HepG2 (cell line): ENCODE data around the gene EGFR. TPM values are rescaled to one million over a fixed set of nuclear protein-coding genes. Genes with fewer than 3 reads are reported as not detected.

Experiments used
- ATAC-seq: fragments of 200-7000 bp; cut with Tn5 transposase; 3 replicates; pipeline ENCODE4 v1.9.1; 2020; ENCODE audit warnings: mild to moderate bottlenecking, moderate library complexity
- BruUV-seq: library from RNA; stranded (reverse); fragments of 400-500 nt; replicated peaks from 2 replicates; lab custom pipeline; 2021; lab: Mats Ljungman, UMichigan
- CTCF ChIA-PET: fragments of 300-600 bp; formaldehyde crosslinking; extraction: SDS; loops from one replicate; lab custom pipeline; 2021; ENCODE audit warnings: low total read pairs, inconsistent platforms, low intra/inter-chr PET ratio; lab: Yijun Ruan, JAX
- POLR2A ChIA-PET: fragments of 350-600 bp; sonication (Branson Sonifier 250); formaldehyde crosslinking; loops from one replicate; lab custom pipeline; 2020; ENCODE audit warnings: antibody characterized with exemption, inconsistent platforms; lab: Yijun Ruan, JAX
- DNase-seq: peaks from one replicate; pipeline ENCODE4 v3.0.0-alpha.2; 2015; ENCODE audit warnings: low spot score
- FAIRE-seq: peaks from 3 replicates; lab custom pipeline; 2011; peaks lifted over from hg19 to GRCh38; lab: Jason Lieb, UNC
- H2AFZ ChIP-seq: one replicate; pipeline ENCODE4 v1.6.1; 2011; ENCODE audit warnings: low read length, inconsistent platforms
- H3K27ac ChIP-seq: fragments of 300-600 bp; 3 replicates; pipeline ENCODE4 v1.8.0; 2011; ENCODE audit warnings: mixed run types, mild to moderate bottlenecking, mixed read lengths, low read length, inconsistent platforms; ENCODE audit not compliant: insufficient read depth; ENCODE audit errors: extremely low read length
- H3K27me3 ChIP-seq, 2 experiments: fragments of 200-600 bp in 1 of 2; 2 replicates in 1 of 2; 3 replicates in 1 of 2; pipeline versions ENCODE4 v1.6.0 to v1.8.0; 2011; ENCODE audit warnings: low read length in 2 of 2, mild to moderate bottlenecking in 2 of 2, moderate library complexity in 2 of 2, inconsistent platforms in 1 of 2; ENCODE audit not compliant: insufficient read depth in 2 of 2, control insufficient read depth in 1 of 2
- H3K36me3 ChIP-seq, 2 experiments: fragments of 200-600 bp in 1 of 2; replicated peaks in 1 of 2; 2 replicates in 1 of 2; 3 replicates in 1 of 2; pipeline versions ENCODE4 v1.5.1 to v1.8.0; 2011; ENCODE audit warnings: low read length in 2 of 2, inconsistent platforms in 1 of 2; ENCODE audit not compliant: insufficient read depth in 2 of 2, control insufficient read depth in 1 of 2
- H3K4me1 ChIP-seq: 2 replicates; pipeline ENCODE4 v1.5.1; 2012; ENCODE audit warnings: low read length, inconsistent platforms; ENCODE audit not compliant: insufficient read depth
- H3K4me2 ChIP-seq: 2 replicates; pipeline ENCODE4 v1.6.0; 2011; ENCODE audit warnings: low read depth, low read length, inconsistent platforms
- H3K4me3 ChIP-seq, 3 experiments: fragments of 200-600 bp in 1 of 3; sonication (generic), shearing (Covaris generic) in 1 of 3; replicated peaks in 1 of 3; 2 replicates each; pipeline ENCODE4 v1.5.1; 2011 to 2016; ENCODE audit warnings: low read length in 3 of 3, inconsistent platforms in 2 of 3, low read depth in 2 of 3, mild to moderate bottlenecking in 2 of 3, control low read depth in 1 of 3, mixed read lengths in 1 of 3; ENCODE audit not compliant: insufficient read depth in 1 of 3
- H3K79me2 ChIP-seq: one replicate; pipeline ENCODE4 v1.6.1; 2011; ENCODE audit warnings: low read length, inconsistent platforms; ENCODE audit not compliant: insufficient read depth
- H3K9ac ChIP-seq: 2 replicates; pipeline ENCODE4 v1.6.0; 2011; ENCODE audit warnings: mild to moderate bottlenecking, low read depth, low read length, inconsistent platforms; ENCODE audit not compliant: insufficient read depth
- H3K9me3 ChIP-seq: 2 replicates; pipeline ENCODE4 v1.5.1; 2012; ENCODE audit warnings: mild to moderate bottlenecking, low read length
- H4K20me1 ChIP-seq: 2 replicates; pipeline ENCODE4 v1.6.0; 2011; ENCODE audit warnings: inconsistent platforms, mild to moderate bottlenecking, low read length, moderate library complexity; ENCODE audit not compliant: insufficient read depth
- CHD2 ChIP-seq: IDR thresholded peaks from 2 replicates; pipeline ENCODE4 v1.6.1; 2011; ENCODE audit warnings: low read depth, low read length, improper control_type of control experiment
- HNF4A ChIP-seq: sonication (generic); formaldehyde crosslinking; IDR thresholded peaks from 2 replicates; pipeline ENCODE4 v1.4.0; 2020; ENCODE audit warnings: missing genetic modification reagents
- HNRNPK ChIP-seq: fragments of 200-400 bp; formaldehyde crosslinking; IDR thresholded peaks from 2 replicates; pipeline ENCODE4 v1.6.1; 2018; ENCODE audit warnings: low read length, low read depth, moderate library complexity, mild to moderate bottlenecking; ENCODE audit not compliant: poor library complexity, severe bottlenecking
- HOXA7 ChIP-seq: sonication (generic); formaldehyde crosslinking; IDR thresholded peaks from 2 replicates; pipeline ENCODE4 v1.8.1; 2022; ENCODE audit warnings: mild to moderate bottlenecking, missing genetic modification reagents, moderate library complexity
- NONO ChIP-seq, 2 experiments: fragments of 450-650 bp in 1 of 2; sonication (generic) in 1 of 2; formaldehyde crosslinking in 1 of 2; IDR thresholded peaks in 1 of 2; conservative IDR thresholded peaks in 1 of 2; 2 replicates each; pipeline versions ENCODE4 v1.6.1 to v1.8.0; 2017 to 2022; ENCODE audit warnings: mild to moderate bottlenecking in 1 of 2, missing genetic modification reagents in 1 of 2, moderate library complexity in 1 of 2
- NPAS2 ChIP-seq: sonication (generic); formaldehyde crosslinking; IDR thresholded peaks from 2 replicates; pipeline ENCODE4 v1.8.0; 2022; ENCODE audit warnings: mild to moderate bottlenecking, missing genetic modification reagents, borderline replicate concordance
- XRCC5 ChIP-seq: fragments of 200-400 bp; formaldehyde crosslinking; optimal IDR thresholded peaks from 2 replicates; pipeline ENCODE3; 2017; ENCODE audit warnings: mild to moderate bottlenecking, low read length
- ZFAT ChIP-seq: sonication (generic); formaldehyde crosslinking; conservative IDR thresholded peaks from 2 replicates; pipeline ENCODE4 v1.8.1; 2023; ENCODE audit warnings: missing genetic modification reagents, inconsistent platforms
- ZNF543 ChIP-seq: sonication (generic); formaldehyde crosslinking; IDR thresholded peaks from 2 replicates; pipeline ENCODE4 v1.4.0; 2020; ENCODE audit warnings: mild to moderate bottlenecking, missing genetic modification reagents
- WGBS: methylation state at CpG from one replicate; pipeline ENCODE4 v1.1.6; 2017; ENCODE audit warnings: low lambda C conversion rate; 5-methylcytosine and 5-hydroxymethylcytosine counted together
- in situ Hi-C: cut with HindIII; loops from 2 replicates; pipeline ENCODE4 v1.10.0; 2017; ENCODE audit warnings: low pct_unique_long_range_greater_than_20kb; ENCODE audit not compliant: extremely low pct_ligation_motif_present
- intact Hi-C: fragments of 100-400 bp; cut with micrococcal nuclease; formaldehyde crosslinking; loops from one replicate; pipeline ENCODE4 v1.10.0; 2022; ENCODE audit not compliant: unreplicated experiment
- polyA plus RNA-seq, 8 experiments: library from polyadenylated mRNA; depleted of rRNA in 3 of 8; stranded (reverse) in 7 of 8; unstranded in 1 of 8; fragments of >200 nt; fragmentation: Illumina TruSeq in 4 of 8; extraction: Trizol in 4 of 8; gene quantifications; 2 replicates each; pipeline versions ENCODE4 v1.2.1 to v1.2.3, GENCODE V29; 2011 to 2016; ENCODE audit warnings: low read depth in 4 of 8, missing spikeins in 1 of 8, mixed read lengths in 1 of 8; ENCODE audit not compliant: insufficient read depth in 1 of 8
- total RNA-seq, 5 experiments: library from RNA; depleted of rRNA; stranded (reverse); fragments of >200 nt; fragmentation: Illumina TruSeq; extraction: Trizol; gene quantifications; 2 replicates each; pipeline ENCODE4 v1.2.3, GENCODE V29; 2016; ENCODE audit warnings: low read depth in 1 of 5
- TF ChIP-seq, protein P1 (sequence below): sonication (generic); formaldehyde crosslinking; IDR thresholded peaks from 2 replicates; pipeline ENCODE4; 2020; ENCODE audit warnings: missing genetic modification reagents, mild to moderate bottlenecking, borderline replicate concordance
- TF ChIP-seq, protein P2 (sequence below): sonication (generic); formaldehyde crosslinking; IDR thresholded peaks from 2 replicates; pipeline ENCODE4 v1.4.0; 2020; ENCODE audit warnings: missing genetic modification reagents
- TF ChIP-seq, protein P3 (sequence below): sonication (generic); formaldehyde crosslinking; IDR thresholded peaks from 2 replicates; pipeline ENCODE4 v1.4.0; 2020; ENCODE audit warnings: missing genetic modification reagents
- TF ChIP-seq, protein P4 (sequence below): sonication (generic); formaldehyde crosslinking; IDR thresholded peaks from 2 replicates; pipeline ENCODE4 v1.4.0; 2020; ENCODE audit warnings: missing genetic modification reagents

EGFR gene
- total and polyA plus RNA-seq, 2 of the 13 experiments (the other 11 are each of a cell fraction or from before 2014, with no cell fraction given) = 7.0 to 10.0 TPM

DNA sequence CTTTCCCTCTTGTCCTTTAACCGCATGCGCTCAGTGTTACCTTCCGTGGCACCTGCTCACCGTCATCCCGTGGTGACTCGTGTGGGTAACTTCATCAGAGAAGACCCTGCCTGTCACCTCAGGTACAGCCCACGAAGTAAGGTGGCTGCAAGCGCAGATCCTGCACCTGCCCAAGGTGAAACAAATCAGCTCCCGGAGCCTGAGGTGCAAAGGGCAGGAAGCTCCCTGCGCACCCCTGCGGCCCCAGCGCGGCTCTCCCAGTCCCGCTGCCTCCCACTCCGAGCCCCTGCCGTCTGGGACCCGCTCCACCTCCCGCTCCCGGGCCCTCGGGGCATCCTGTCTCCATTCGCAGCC is 235.4 kb downstream of the EGFR start:
- no peak overlapping the region for H3K9ac ChIP-seq
- DNase-seq (no peak), ATAC-seq (peak; percentile 4), FAIRE-seq (no peak)
- H4K20me1 ChIP-seq = no peaks in the 10 kb centered on the region
- H3K79me2 ChIP-seq = no peaks in the 10 kb centered on the region
- H3K4me3 ChIP-seq = peak overlapping the region in 2 of 3 experiments; percentile 43 to 76; a peak in 4 of 6 replicates
- no peaks in the 10 kb centered on the region for H3K9me3 ChIP-seq
- H2AFZ ChIP-seq = no peak overlapping the region
- H3K27me3 ChIP-seq = peaks cover 0 to 18% of the 10 kb centered on the region in 2 experiments; a peak in 3 of 5 replicates
- peak overlapping the region; percentile 89 for H3K4me2 ChIP-seq
- BruUV-seq = no TSS peak
- POLR2A ChIA-PET = interaction anchor here (0.9 to 3.0 kb wide), 5 partner anchors 66 to 495 kb away, joined by 3 to 17 read pairs (median 11); partner anchors contain the start of gene SEC61G
- in situ Hi-C loops (loop anchor here (5.0 to 10.0 kb wide), 2 partner anchors 109 to 477 kb away; no protein-coding TSS in a partner anchor), intact Hi-C loops (loop anchor here (2.0 to 5.0 kb wide), 4 partner anchors 65 to 177 kb away; no protein-coding TSS in a partner anchor)
- CTCF ChIA-PET = interaction anchor here (1.3 to 3.8 kb wide), 5 partner anchors 101 to 480 kb away, joined by 4 to 98 read pairs (median 11); no protein-coding TSS in a partner anchor
- WGBS = 49% methylated on average over 10 of the region's 21 CpGs
- H3K4me1 ChIP-seq = peaks cover 22% of the 10 kb centered on the region
- H3K27ac ChIP-seq = no peak overlapping the region
- no peaks in the 10 kb centered on the region for H3K36me3 ChIP-seq
- TF ChIP-seq CHD2 (no peak), XRCC5 (no peak), NONO (IDR thresholded peaks at IDR 0.05) (no peak), NONO (CRISPR knock-in tag; conservative IDR thresholded peaks at IDR 0.05) (no peak), HNF4A (CRISPR knock-in tag) (0 out of 2 replicates have a peak, but pooled peaks have one; percentile 24), NPAS2 (CRISPR knock-in tag) (no peak), ZNF543 (CRISPR knock-in tag) (0 out of 2 replicates have a peak, but pooled peaks have one; percentile 34), HOXA7 (0 out of 2 replicates have a peak, but pooled peaks have one; percentile 18), ZFAT (CRISPR knock-in tag) (no peak), HNRNPK (no peak)
- TF ChIP-seq, protein P1, sequence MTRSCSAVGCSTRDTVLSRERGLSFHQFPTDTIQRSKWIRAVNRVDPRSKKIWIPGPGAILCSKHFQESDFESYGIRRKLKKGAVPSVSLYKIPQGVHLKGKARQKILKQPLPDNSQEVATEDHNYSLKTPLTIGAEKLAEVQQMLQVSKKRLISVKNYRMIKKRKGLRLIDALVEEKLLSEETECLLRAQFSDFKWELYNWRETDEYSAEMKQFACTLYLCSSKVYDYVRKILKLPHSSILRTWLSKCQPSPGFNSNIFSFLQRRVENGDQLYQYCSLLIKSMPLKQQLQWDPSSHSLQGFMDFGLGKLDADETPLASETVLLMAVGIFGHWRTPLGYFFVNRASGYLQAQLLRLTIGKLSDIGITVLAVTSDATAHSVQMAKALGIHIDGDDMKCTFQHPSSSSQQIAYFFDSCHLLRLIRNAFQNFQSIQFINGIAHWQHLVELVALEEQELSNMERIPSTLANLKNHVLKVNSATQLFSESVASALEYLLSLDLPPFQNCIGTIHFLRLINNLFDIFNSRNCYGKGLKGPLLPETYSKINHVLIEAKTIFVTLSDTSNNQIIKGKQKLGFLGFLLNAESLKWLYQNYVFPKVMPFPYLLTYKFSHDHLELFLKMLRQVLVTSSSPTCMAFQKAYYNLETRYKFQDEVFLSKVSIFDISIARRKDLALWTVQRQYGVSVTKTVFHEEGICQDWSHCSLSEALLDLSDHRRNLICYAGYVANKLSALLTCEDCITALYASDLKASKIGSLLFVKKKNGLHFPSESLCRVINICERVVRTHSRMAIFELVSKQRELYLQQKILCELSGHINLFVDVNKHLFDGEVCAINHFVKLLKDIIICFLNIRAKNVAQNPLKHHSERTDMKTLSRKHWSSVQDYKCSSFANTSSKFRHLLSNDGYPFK = no peak
- TF ChIP-seq, protein P2, sequence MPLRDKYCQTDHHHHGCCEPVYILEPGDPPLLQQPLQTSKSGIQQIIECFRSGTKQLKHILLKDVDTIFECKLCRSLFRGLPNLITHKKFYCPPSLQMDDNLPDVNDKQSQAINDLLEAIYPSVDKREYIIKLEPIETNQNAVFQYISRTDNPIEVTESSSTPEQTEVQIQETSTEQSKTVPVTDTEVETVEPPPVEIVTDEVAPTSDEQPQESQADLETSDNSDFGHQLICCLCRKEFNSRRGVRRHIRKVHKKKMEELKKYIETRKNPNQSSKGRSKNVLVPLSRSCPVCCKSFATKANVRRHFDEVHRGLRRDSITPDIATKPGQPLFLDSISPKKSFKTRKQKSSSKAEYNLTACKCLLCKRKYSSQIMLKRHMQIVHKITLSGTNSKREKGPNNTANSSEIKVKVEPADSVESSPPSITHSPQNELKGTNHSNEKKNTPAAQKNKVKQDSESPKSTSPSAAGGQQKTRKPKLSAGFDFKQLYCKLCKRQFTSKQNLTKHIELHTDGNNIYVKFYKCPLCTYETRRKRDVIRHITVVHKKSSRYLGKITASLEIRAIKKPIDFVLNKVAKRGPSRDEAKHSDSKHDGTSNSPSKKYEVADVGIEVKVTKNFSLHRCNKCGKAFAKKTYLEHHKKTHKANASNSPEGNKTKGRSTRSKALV = 0 out of 2 replicates have a peak, but pooled peaks have one; percentile 23
- TF ChIP-seq, protein P3, sequence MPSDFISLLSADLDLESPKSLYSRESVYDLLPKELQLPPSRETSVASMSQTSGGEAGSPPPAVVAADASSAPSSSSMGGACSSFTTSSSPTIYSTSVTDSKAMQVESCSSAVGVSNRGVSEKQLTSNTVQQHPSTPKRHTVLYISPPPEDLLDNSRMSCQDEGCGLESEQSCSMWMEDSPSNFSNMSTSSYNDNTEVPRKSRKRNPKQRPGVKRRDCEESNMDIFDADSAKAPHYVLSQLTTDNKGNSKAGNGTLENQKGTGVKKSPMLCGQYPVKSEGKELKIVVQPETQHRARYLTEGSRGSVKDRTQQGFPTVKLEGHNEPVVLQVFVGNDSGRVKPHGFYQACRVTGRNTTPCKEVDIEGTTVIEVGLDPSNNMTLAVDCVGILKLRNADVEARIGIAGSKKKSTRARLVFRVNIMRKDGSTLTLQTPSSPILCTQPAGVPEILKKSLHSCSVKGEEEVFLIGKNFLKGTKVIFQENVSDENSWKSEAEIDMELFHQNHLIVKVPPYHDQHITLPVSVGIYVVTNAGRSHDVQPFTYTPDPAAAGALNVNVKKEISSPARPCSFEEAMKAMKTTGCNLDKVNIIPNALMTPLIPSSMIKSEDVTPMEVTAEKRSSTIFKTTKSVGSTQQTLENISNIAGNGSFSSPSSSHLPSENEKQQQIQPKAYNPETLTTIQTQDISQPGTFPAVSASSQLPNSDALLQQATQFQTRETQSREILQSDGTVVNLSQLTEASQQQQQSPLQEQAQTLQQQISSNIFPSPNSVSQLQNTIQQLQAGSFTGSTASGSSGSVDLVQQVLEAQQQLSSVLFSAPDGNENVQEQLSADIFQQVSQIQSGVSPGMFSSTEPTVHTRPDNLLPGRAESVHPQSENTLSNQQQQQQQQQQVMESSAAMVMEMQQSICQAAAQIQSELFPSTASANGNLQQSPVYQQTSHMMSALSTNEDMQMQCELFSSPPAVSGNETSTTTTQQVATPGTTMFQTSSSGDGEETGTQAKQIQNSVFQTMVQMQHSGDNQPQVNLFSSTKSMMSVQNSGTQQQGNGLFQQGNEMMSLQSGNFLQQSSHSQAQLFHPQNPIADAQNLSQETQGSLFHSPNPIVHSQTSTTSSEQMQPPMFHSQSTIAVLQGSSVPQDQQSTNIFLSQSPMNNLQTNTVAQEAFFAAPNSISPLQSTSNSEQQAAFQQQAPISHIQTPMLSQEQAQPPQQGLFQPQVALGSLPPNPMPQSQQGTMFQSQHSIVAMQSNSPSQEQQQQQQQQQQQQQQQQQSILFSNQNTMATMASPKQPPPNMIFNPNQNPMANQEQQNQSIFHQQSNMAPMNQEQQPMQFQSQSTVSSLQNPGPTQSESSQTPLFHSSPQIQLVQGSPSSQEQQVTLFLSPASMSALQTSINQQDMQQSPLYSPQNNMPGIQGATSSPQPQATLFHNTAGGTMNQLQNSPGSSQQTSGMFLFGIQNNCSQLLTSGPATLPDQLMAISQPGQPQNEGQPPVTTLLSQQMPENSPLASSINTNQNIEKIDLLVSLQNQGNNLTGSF = 0 out of 2 replicates have a peak, but pooled peaks have one; percentile 28
- TF ChIP-seq, protein P4, sequence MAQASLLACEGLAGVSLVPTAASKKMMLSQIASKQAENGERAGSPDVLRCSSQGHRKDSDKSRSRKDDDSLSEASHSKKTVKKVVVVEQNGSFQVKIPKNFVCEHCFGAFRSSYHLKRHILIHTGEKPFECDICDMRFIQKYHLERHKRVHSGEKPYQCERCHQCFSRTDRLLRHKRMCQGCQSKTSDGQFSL = no peak
